GM21381 (cell line): ENCODE data around the gene FBXW7.

ENCODE experiments used
- ATAC-seq: cut with Tn5 transposase; IDR thresholded peaks from one replicate; pipeline ENCODE4 v1.9.1; 2021; ENCODE audit warnings: mild to moderate bottlenecking, moderate library complexity; ENCODE audit not compliant: unreplicated experiment

The FBXW7 gene

GRCh38 chr4:152513078-152513477 lies 22.8 kb downstream of the FBXW7 start:
- no peak for ATAC-seq

- no peak for ATAC-seq
Observed at GRCh38 chr4:152512483-152512882, 23.4 kb downstream of the FBXW7 start.

DNA sequence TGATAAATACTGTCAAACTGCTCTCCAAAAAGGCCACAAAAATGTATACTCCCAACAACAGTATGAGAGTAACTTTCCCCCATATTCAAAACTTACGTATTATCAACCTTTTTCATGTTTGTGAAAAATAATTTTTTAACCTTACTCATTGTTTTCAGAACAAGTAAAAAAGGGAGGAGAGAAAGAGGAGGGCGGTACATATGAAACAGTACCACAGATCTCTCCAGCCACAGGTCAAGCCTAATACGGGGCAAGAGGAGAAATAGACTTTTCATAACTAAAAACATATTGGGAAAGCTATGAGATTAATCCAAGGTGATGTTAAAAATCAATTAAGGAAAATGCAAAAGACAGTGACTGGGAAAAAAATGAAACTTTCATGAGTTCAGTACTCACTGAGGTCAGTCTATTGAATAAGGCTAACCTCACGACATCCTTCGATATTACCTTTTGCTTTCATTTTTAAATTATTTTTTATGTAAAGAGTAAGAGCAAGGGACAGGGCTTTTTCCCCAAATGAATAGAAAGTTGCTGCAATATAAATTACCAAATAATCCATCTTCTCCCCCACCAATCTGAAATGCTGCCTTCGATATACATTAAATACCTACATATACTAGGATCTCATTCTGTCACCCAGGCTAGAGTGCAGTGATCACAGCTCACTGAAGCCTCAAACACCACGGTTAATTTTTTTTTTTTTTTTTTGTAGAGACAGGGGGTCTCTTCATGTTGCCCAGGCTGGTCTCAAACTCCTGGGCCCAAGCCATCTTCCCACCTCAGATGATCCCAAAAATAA lies 25.3 kb downstream of the FBXW7 start:
- peak; percentile 48 for ATAC-seq

- ATAC-seq: no peak
Observed at GRCh38 chr4:152509595-152510225, 26.2 kb downstream of the FBXW7 start.

DNA sequence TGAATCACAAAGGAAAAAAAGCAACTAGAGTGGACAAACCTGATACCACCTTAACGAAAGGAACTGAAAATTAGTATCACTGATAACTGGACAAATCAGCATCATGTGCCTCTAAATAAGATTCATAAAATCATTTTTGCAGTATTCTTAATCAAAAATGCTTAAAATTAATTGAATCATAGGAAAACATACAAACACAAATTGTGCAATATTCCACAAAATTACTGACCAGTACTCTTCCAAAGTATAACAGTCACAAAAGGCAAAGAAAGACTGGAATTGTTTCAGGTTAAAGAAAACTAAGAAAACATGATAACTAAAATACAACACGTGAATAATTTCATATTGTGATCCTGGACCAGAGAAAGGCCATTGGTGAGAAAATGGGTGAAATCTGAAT lies 27.1 kb downstream of the FBXW7 start:
- ATAC-seq: no peak

DNA sequence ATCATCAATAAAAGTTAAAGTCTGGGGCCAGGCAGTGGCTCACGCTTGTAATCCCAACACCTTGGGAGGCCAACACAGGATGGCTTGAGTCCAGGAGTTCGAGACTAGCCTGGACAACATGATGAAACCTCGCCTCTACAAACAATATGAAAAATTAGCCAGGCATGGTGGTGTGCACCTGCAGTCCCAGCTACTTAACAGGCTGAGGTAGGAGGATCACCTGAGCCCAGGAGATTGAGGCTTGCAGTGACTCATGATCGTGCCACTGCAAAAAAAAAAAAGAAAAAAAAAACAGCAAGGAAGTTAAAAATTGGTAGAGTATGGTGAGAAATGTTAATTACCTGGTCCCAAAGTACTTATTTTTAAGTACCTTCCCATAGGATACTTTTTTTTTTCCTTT lies 27.5 kb downstream of the FBXW7 start:
- ATAC-seq: no peak

DNA sequence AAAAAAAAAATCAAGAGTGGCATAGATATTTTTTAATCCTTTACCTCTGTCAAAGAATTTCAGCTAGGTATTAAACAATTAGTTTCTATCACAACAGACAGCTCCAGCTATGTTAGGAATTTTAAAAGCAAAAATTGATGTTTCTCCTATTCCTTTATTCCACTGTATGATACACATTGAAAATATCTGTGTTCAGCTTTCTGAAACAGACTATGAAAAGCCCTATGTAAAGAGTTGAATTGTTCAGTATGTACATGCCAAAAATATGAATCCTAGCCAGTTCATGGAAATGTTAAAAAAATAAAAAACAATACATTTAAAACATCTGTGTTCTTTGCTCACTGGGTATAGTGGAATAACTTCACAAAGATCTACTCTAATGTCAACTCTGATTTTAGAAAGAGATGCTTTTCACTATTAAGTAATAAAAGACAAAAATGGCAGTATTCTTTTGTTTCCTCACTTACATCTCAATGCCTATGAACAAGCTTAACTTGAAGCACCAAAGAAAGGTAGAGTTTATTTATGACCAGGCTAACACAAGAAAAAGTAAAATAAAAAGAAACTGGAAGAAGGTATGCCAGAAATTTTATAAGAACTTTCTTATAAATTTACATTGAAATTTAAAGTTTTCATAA lies 32.1 kb downstream of the FBXW7 start:
- no peak for ATAC-seq

DNA sequence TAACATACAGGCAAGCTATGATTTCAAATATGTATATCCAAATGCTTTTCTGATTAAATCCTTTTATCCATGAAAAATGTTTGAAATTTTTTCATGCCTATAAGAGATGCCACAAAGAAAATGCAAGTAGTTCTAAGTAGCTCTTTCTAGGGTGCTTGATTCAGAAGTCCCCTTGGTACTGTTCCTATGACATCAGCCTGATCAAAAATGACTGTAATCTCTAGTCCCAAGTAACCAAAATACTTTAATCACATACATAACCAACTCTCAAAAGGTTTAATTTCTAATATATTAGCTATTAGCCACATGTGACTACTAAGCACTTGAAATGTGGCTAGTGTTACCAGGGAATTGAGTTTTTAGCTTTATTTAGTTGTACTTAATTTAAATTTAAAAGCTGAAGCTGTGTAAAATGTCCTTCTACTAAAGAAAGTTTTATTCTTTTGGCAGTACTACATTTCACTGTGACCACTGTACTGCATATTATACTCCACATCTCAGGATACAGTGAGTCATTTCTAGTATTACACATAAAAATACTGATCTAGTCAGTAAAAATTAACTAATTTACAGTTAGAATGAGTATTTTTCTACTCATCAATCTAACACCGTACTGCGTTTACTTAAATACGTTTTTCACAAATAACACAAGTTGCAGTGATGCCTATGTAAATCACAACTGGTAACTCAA lies 33.9 kb downstream of the FBXW7 start:
- ATAC-seq: no peak

- ATAC-seq: peak; percentile 61
Observed at GRCh38 chr4:152500800-152501434, 35.0 kb downstream of the FBXW7 start.

DNA sequence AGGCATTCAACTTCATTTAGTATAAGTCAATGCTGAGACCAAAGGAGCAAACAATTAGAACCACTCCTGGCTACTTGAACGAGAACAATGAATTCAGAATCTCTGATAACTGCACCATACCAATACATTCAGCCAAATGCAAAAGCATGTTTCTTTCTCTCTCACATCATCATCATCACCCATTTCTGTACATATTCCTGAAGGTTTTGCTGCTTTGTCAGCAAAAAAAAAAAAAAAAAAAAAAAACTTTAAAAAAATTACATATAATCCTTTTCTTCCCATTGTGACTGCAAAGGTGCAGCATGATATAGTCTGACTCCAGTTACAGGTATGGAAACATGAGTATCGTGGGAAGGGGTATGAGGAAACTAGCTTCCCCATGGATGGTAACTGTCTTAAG lies 35.6 kb downstream of the FBXW7 start:
- ATAC-seq: no peak

DNA sequence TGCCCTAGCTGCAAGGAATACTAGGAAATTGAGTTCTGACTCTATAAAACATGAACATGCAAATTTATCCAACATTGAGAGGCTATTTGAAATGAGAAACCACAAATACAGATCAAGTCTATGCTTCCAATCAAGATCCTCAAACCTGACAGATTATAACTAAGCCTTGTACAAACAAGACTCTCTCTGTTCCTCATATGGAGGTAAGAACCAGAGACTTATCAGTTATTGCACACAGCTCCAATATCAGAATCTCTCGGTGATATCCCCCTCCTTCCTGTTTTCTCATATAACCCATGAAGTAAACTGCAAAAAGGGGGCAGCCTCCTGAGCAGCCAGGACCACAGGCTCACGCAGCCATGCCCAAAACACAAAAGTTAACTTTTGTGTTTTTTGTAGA lies 36.5 kb downstream of the FBXW7 start:
- ATAC-seq: no peak

- ATAC-seq: no peak
Observed at GRCh38 chr4:152494020-152494419, 41.9 kb downstream of the FBXW7 start.

- no peak for ATAC-seq
Observed at GRCh38 chr4:152488246-152488645, 47.6 kb downstream of the FBXW7 start.

- ATAC-seq: no peak
Observed at GRCh38 chr4:152486429-152487389, 49.2 kb downstream of the FBXW7 start.

GRCh38 chr4:152485726-152486276 lies 50.1 kb downstream of the FBXW7 start:
- ATAC-seq: peak; percentile 95

DNA sequence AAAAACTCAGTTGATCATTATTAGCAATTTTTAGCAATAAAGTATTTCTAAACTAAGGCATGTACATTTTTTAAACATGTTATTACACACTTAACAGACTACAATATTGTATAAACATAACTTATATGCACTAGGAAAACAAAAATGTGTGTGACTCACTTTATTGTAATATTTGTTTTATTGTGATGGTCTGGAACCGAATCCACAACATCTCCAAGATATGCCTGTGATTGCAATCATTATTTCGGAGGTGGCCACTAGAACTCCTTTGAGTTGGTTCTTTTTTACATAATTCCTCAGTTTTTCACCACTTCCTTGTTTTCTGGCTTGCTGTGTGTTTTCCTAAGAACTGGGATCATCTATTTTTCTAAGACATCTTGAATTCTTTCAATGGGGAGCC lies 53.7 kb downstream of the FBXW7 start:
- ATAC-seq: no peak

- ATAC-seq: no peak
Observed at GRCh38 chr4:152480901-152481300, 55.0 kb downstream of the FBXW7 start.

GRCh38 chr4:152480326-152480725 lies 55.6 kb downstream of the FBXW7 start:
- ATAC-seq: no peak

GRCh38 chr4:152479428-152480026 lies 56.4 kb downstream of the FBXW7 start:
- ATAC-seq: no peak
